ENCODE measurements around the gene ESR1. TPM values are rescaled to one million over a fixed set of nuclear protein-coding genes. Genes with fewer than 3 reads are reported as not detected.

The ESR1 gene
- polyA plus RNA-seq, 3 donors: 0.12 to 0.24 (median 0.23) TPM

DNA sequence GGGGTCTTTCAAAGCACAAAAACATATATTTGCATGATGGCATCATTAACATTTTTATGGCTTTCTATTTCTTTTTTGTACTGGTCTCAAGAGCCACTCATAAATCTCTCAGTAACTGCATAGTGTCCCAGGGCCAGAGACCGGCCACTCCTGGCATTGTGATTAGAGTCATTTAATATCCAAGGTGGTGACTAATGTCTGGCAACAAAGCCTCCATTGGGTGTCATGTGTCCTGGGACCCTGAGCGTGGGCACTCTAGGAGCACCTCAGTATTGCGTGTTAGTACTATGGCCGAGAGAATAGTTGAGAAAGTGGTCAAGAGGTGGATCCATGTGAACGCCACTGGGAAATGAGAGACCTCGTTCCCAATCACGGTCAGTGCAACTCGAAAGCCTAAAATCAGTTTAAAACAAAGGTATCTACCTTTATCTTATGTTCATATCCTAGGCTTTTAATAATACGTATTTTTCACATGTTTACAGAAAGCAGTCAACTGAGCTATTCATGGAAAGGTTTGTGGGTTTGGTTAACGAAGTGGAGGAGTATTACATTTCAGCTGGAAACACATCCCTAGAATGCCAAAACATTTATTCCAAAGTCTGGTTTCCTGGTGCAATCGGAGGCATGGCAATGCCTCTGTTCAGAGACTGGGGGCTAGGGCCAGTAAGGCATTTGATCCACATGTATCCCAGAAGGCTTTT is 2.7 kb upstream of the ESR1 start:
- Histone ChIP-seq H3K27me3 (ENCODE audit: control insufficient read depth in 2 of 2, insufficient read depth in 2 of 2, low read length in 2 of 2) (peaks cover 20 to 28% of the 10 kb centered on the region in 2 donors), H3K9ac (ENCODE audit: insufficient read depth, low read length, poor library complexity, severe bottlenecking) (no peak overlapping the region), H3K36me3 (replicated peaks in 1 of 2; ENCODE audit: control insufficient read depth in 1 of 2, insufficient read depth in 2 of 2, low read length in 2 of 2) (no peaks in the 10 kb centered on the region), H3K4me3 (replicated peaks in 1 of 3; ENCODE audit: low read depth in 2 of 3, low read length in 3 of 3) (no peak overlapping the region), H3K27ac (ENCODE audit: low read depth in 1 of 2, low read length in 2 of 2) (no peak overlapping the region), H3K4me2 (replicated peaks; ENCODE audit: extremely low read depth, low read length, poor library complexity, severe bottlenecking) (no peak overlapping the region), H3K4me1 (ENCODE audit: control insufficient read depth in 1 of 2, insufficient read depth in 2 of 2, low read length in 2 of 2) (peaks cover 18 to 30% of the 10 kb centered on the region in 2 donors), H3K79me2 (ENCODE audit: insufficient read depth, low read length) (no peaks in the 10 kb centered on the region), H2AFZ (ENCODE audit: insufficient read depth, low read depth, low read length, poor library complexity, severe bottlenecking) (no peak overlapping the region), H3K9me3 (replicated peaks in 1 of 2; ENCODE audit: control insufficient read depth in 1 of 2, insufficient read depth in 1 of 2, low read length in 2 of 2) (peaks cover 4 to 8% of the 10 kb centered on the region in 2 donors), H4K20me1 (ENCODE audit: insufficient read depth, low read length) (no peaks in the 10 kb centered on the region)
- Mint-ChIP-seq H3K4me1 (peaks cover 22% of the 10 kb centered on the region), H3K36me3 (peaks cover 0 to 15% of the 10 kb centered on the region in 2 donors), H3K27me3 (ENCODE audit: low read depth in 3 of 3) (peaks cover 31 to 47% (median 33%) of the 10 kb centered on the region in 3 donors), H3K9me3 (peaks cover 7 to 17% (median 13%) of the 10 kb centered on the region in 7 donors), H3K4me3 (no peak overlapping the region), H3K27ac (no peak overlapping the region)
- intact Hi-C loops (cut with micrococcal nuclease): no loop called here
- WGBS (ENCODE audit: insufficient coverage): 100% methylated on average over 3 of the region's 11 CpGs
- TF ChIP-seq, protein P1, sequence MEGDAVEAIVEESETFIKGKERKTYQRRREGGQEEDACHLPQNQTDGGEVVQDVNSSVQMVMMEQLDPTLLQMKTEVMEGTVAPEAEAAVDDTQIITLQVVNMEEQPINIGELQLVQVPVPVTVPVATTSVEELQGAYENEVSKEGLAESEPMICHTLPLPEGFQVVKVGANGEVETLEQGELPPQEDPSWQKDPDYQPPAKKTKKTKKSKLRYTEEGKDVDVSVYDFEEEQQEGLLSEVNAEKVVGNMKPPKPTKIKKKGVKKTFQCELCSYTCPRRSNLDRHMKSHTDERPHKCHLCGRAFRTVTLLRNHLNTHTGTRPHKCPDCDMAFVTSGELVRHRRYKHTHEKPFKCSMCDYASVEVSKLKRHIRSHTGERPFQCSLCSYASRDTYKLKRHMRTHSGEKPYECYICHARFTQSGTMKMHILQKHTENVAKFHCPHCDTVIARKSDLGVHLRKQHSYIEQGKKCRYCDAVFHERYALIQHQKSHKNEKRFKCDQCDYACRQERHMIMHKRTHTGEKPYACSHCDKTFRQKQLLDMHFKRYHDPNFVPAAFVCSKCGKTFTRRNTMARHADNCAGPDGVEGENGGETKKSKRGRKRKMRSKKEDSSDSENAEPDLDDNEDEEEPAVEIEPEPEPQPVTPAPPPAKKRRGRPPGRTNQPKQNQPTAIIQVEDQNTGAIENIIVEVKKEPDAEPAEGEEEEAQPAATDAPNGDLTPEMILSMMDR (IDR thresholded peaks at IDR 0.05): no peak
- no peak for DNase-seq

DNA sequence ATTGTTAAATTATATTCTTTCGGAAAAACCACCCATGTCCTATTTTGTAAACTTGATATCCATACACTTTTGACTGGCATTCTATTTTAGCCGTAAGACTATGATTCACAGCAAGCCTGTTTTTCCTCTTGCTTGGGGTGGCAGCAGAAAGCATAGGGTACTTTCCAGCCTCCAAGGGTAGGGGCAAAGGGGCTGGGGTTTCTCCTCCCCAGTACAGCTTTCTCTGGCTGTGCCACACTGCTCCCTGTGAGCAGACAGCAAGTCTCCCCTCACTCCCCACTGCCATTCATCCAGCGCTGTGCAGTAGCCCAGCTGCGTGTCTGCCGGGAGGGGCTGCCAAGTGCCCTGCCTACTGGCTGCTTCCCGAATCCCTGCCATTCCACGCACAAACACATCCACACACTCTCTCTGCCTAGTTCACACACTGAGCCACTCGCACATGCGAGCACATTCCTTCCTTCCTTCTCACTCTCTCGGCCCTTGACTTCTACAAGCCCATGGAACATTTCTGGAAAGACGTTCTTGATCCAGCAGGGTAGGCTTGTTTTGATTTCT is 2.1 kb upstream of the ESR1 start:
- no peak for DNase-seq
- Histone ChIP-seq H4K20me1 (ENCODE audit: insufficient read depth, low read length) (no peaks in the 10 kb centered on the region), H3K4me3 (replicated peaks in 1 of 3; ENCODE audit: low read depth in 2 of 3, low read length in 3 of 3) (no peak overlapping the region), H3K4me2 (replicated peaks; ENCODE audit: extremely low read depth, low read length, poor library complexity, severe bottlenecking) (no peak overlapping the region), H3K9ac (ENCODE audit: insufficient read depth, low read length, poor library complexity, severe bottlenecking) (no peak overlapping the region), H3K27me3 (ENCODE audit: control insufficient read depth in 2 of 2, insufficient read depth in 2 of 2, low read length in 2 of 2) (peaks cover 20 to 28% of the 10 kb centered on the region in 2 donors), H3K9me3 (replicated peaks in 1 of 2; ENCODE audit: control insufficient read depth in 1 of 2, insufficient read depth in 1 of 2, low read length in 2 of 2) (peaks cover 4 to 8% of the 10 kb centered on the region in 2 donors), H2AFZ (ENCODE audit: insufficient read depth, low read depth, low read length, poor library complexity, severe bottlenecking) (no peak overlapping the region), H3K4me1 (ENCODE audit: control insufficient read depth in 1 of 2, insufficient read depth in 2 of 2, low read length in 2 of 2) (peaks cover 20 to 36% of the 10 kb centered on the region in 2 donors), H3K79me2 (ENCODE audit: insufficient read depth, low read length) (no peaks in the 10 kb centered on the region), H3K36me3 (replicated peaks in 1 of 2; ENCODE audit: control insufficient read depth in 1 of 2, insufficient read depth in 2 of 2, low read length in 2 of 2) (no peaks in the 10 kb centered on the region), H3K27ac (ENCODE audit: low read depth in 1 of 2, low read length in 2 of 2) (no peak overlapping the region)
- H3K4me1 Mint-ChIP-seq: peaks cover 28% of the 10 kb centered on the region
- intact Hi-C loops (cut with micrococcal nuclease): no loop called here
- TF ChIP-seq, protein P1 (IDR thresholded peaks at IDR 0.05): no peak
- peaks cover 7 to 17% (median 13%) of the 10 kb centered on the region in 7 donors for H3K9me3 Mint-ChIP-seq
- 77% methylated on average over 7 of the region's 11 CpGs for WGBS (ENCODE audit: insufficient coverage)
- no peak overlapping the region for H3K27ac Mint-ChIP-seq
- H3K27me3 Mint-ChIP-seq (ENCODE audit: low read depth in 3 of 3): peaks cover 31 to 52% (median 31%) of the 10 kb centered on the region in 3 donors
- H3K4me3 Mint-ChIP-seq: no peak overlapping the region
- H3K36me3 Mint-ChIP-seq: peaks cover 0 to 15% of the 10 kb centered on the region in 2 donors

All from CD14-positive monocyte (primary cell).